NB4 (cell line): ENCODE data around the gene PCBP4.
A peak's percentile ranks its signal among the peaks of the same experiment; 100 is the strongest.

Source experiments
- DNase-seq: peaks from one replicate; pipeline ENCODE4 v3.0.0; 2010; ENCODE audit warnings: low read depth
- H3K4me3 ChIP-seq: one replicate; pipeline ENCODE4 v1.5.1; 2011; ENCODE audit warnings: mild to moderate bottlenecking, low read depth, low read length, moderate library complexity
- CTCF ChIP-seq: IDR thresholded peaks from one replicate; pipeline ENCODE4 v1.5.1; 2012; ENCODE audit warnings: low read depth, low read length
- MAX ChIP-seq: IDR thresholded peaks from 2 replicates; pipeline ENCODE4 v1.6.1; 2011; ENCODE audit warnings: low read depth, low read length
- MYC ChIP-seq: IDR thresholded peaks from 2 replicates; pipeline ENCODE4 v1.6.1; 2011; ENCODE audit warnings: low read depth, low read length
- POLR2A ChIP-seq: IDR thresholded peaks from 2 replicates; pipeline ENCODE4 v1.6.1; 2011; ENCODE audit warnings: mild to moderate bottlenecking; ENCODE audit not compliant: insufficient read length; ENCODE audit errors: extremely low read depth

Gene PCBP4

GRCh38 chr3:51954105-51954504, 13.1 kb downstream of the PCBP4 start:
- peak; percentile 69 for DNase-seq

GRCh38 chr3:51953445-51953844, 13.8 kb downstream of the PCBP4 start:
- DNase-seq, result peak; percentile 88
- TF ChIP-seq CTCF (no peak), MAX (no peak), MYC (no peak), POLR2A (no peak)
- H3K4me3 ChIP-seq, result no peak overlapping the region

More at GRCh38 chr3:51954105-51954504, 13.1 kb downstream of the PCBP4 start:
- H3K4me3 ChIP-seq, result no peak overlapping the region
- TF ChIP-seq MYC (no peak), CTCF (no peak), MAX (no peak), POLR2A (no peak)

GRCh38 chr3:51950899-51951298, 16.4 kb downstream of the PCBP4 start:
- H3K4me3 ChIP-seq, result no peak overlapping the region
- no peak for DNase-seq
- TF ChIP-seq MAX, result no peak
- TF ChIP-seq POLR2A, result no peak
- TF ChIP-seq MYC, result no peak
- no peak for TF ChIP-seq CTCF

GRCh38 chr3:51949121-51949520, 18.1 kb downstream of the PCBP4 start:
- TF ChIP-seq MAX (no peak), CTCF (no peak), POLR2A (no peak), MYC (no peak)

GRCh38 chr3:51948016-51948580, 19.2 kb downstream of the PCBP4 start:
- TF ChIP-seq CTCF (no peak), POLR2A (no peak), MAX (no peak), MYC (no peak)
- DNase-seq, result no peak
- H3K4me3 ChIP-seq, result no peak overlapping the region

More at GRCh38 chr3:51949121-51949520, 18.1 kb downstream of the PCBP4 start:
- H3K4me3 ChIP-seq, result no peak overlapping the region
- no peak for DNase-seq
